Lower leg skin (tissue), 3 donors: Measurements from ENCODE around the gene IL20RA.
"Not testable (repeated sequence)": the region's sequence is repeated elsewhere in the genome, so short reads cannot be mapped to it uniquely, and the experiment has no call there.

ENCODE experiments used
- POLR2A ChIP-seq, 2 donors: fragments of 450-650 bp; IDR thresholded peaks; one replicate each; pipeline ENCODE4 v1.6.1; 2016 to 2017; ENCODE audit warnings: antibody characterized with exemption in 2 of 2, mild to moderate bottlenecking in 1 of 2, moderate library complexity in 1 of 2
- TF ChIP-seq, protein P1 (sequence below), 3 donors: fragments of 450-650 bp; IDR thresholded peaks; one replicate each; pipeline ENCODE4 v1.5.1; 2016; ENCODE audit warnings: antibody characterized with exemption in 3 of 3, mild to moderate bottlenecking in 3 of 3, moderate library complexity in 2 of 3

DNA sequence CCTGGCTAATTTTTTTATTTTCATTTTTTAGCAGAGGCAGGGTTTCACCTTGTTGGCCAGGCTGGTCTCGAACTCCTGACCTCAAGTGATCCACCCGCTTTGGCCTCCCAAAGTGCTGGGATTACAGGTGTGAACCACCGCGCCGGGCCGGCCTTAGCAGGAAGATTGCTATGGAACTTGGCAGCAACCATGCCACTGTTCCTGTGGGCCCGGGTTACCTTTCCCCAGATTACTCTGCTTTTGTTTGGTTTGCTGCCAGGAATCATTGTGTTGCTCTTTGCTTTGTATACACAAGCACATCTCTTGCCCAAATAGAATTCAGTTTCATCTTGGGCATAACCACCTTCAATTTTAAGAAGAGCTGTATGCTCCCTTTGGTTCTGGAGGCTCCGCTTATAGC is 71.0 kb downstream of the IL20RA start:
- TF ChIP-seq, protein P1, sequence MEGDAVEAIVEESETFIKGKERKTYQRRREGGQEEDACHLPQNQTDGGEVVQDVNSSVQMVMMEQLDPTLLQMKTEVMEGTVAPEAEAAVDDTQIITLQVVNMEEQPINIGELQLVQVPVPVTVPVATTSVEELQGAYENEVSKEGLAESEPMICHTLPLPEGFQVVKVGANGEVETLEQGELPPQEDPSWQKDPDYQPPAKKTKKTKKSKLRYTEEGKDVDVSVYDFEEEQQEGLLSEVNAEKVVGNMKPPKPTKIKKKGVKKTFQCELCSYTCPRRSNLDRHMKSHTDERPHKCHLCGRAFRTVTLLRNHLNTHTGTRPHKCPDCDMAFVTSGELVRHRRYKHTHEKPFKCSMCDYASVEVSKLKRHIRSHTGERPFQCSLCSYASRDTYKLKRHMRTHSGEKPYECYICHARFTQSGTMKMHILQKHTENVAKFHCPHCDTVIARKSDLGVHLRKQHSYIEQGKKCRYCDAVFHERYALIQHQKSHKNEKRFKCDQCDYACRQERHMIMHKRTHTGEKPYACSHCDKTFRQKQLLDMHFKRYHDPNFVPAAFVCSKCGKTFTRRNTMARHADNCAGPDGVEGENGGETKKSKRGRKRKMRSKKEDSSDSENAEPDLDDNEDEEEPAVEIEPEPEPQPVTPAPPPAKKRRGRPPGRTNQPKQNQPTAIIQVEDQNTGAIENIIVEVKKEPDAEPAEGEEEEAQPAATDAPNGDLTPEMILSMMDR (IDR thresholded peaks at IDR 0.05) = not testable (repeated sequence)
- TF ChIP-seq POLR2A (IDR thresholded peaks at IDR 0.05) = not testable (repeated sequence)
